OCI-LY7 (cell line): Measurements from ENCODE around the gene MFSD6L.

Experiments used
- EZH2phosphoT487 ChIP-seq: fragments of 200-600 bp; sonication (generic); IDR thresholded peaks from 2 replicates; pipeline ENCODE4 v1.6.1; 2018; ENCODE audit warnings: low read depth, borderline replicate concordance, mild to moderate bottlenecking, mixed run types, antibody characterized with exemption, low read length, moderate library complexity, mixed read lengths
- TF ChIP-seq, protein P1 (sequence below): fragments of 200-600 bp; sonication (generic); conservative IDR thresholded peaks from 2 replicates; pipeline ENCODE4 v1.5.1; 2014; ENCODE audit warnings: mild to moderate bottlenecking, antibody characterized with exemption, low read length, moderate library complexity, mixed read lengths

GRCh38 chr17:8791248-8791909, 7.8 kb downstream of the MFSD6L start:
- TF ChIP-seq, protein P1, sequence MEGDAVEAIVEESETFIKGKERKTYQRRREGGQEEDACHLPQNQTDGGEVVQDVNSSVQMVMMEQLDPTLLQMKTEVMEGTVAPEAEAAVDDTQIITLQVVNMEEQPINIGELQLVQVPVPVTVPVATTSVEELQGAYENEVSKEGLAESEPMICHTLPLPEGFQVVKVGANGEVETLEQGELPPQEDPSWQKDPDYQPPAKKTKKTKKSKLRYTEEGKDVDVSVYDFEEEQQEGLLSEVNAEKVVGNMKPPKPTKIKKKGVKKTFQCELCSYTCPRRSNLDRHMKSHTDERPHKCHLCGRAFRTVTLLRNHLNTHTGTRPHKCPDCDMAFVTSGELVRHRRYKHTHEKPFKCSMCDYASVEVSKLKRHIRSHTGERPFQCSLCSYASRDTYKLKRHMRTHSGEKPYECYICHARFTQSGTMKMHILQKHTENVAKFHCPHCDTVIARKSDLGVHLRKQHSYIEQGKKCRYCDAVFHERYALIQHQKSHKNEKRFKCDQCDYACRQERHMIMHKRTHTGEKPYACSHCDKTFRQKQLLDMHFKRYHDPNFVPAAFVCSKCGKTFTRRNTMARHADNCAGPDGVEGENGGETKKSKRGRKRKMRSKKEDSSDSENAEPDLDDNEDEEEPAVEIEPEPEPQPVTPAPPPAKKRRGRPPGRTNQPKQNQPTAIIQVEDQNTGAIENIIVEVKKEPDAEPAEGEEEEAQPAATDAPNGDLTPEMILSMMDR, result 0 out of 2 replicates have a peak, but pooled peaks have one; percentile 12
- no peak for TF ChIP-seq EZH2phosphoT487
